ENCODE measurements around the gene ADK. TPM values are rescaled to one million over a fixed set of nuclear protein-coding genes. Genes with fewer than 3 reads are reported as not detected.

ADK gene
- total and polyA plus RNA-seq, 2 of the 4 experiments (the other 2 are of a cell fraction): 30.6 to 40.9 TPM

DNA sequence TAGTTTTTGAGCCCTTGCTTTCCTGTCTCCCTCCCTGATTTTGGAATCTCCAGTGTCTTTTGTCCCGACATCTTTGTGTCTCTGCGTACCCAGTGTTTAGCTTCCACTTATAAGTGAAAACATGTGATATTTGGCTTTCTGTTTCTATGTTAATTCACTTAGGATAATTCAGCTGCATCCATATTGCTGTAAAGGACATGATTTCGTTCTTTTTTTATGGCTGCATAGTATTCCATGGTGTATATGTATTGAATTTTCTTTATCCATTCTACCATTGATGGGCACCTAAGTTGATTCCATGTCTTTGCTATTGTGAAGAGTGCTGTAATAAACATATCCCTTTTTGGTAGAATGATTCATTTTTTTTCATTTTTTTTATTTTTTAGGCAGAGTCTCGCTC lies 48.3 kb downstream of the ADK start:
- no TSS peak for BruUV-seq (replicated peaks)
- Histone ChIP-seq H3K79me1 (ENCODE audit: low read depth in 1 of 2, low read length in 2 of 2) (peaks cover 19 to 35% of the 10 kb centered on the region in 2 experiments), H2AK5ac (ENCODE audit: low read depth, low read length) (no peak overlapping the region), H4K5ac (ENCODE audit: low read depth, low read length) (no peak overlapping the region), H3K18ac (ENCODE audit: low read depth, low read length) (no peak overlapping the region), H2AK9ac (replicated peaks; ENCODE audit: low read depth, low read length, poor library complexity) (no peak overlapping the region), H3K23ac (ENCODE audit: low read depth, low read length) (no peak overlapping the region), H4K91ac (ENCODE audit: insufficient read depth, low read depth, low read length) (no peak overlapping the region), H3K36me3 (ENCODE audit: control insufficient read depth, insufficient read depth, low read length) (no peaks in the 10 kb centered on the region), H3K56ac (ENCODE audit: extremely low read depth, insufficient read depth, low read length) (no peak overlapping the region), H2AFZ (replicated peaks; ENCODE audit: low read length, poor library complexity) (no peak overlapping the region), H3K9ac (ENCODE audit: low read depth, low read length) (no peak overlapping the region), H3K27ac (ENCODE audit: insufficient read depth, low read length) (no peak overlapping the region), H2BK20ac (ENCODE audit: low read depth, low read length) (no peak overlapping the region), H3K4me2 (ENCODE audit: low read depth, low read length) (no peak overlapping the region), H2BK15ac (ENCODE audit: low read depth, low read length) (no peak overlapping the region), H4K20me1 (ENCODE audit: insufficient read depth, low read length) (peaks cover 3% of the 10 kb centered on the region; the same call in 1 of the 2 replicates), H4K8ac (ENCODE audit: low read depth in 2 of 2, low read length in 2 of 2) (no peak overlapping the region), H2BK5ac (ENCODE audit: low read depth, low read length, poor library complexity, severe bottlenecking) (no peak overlapping the region), H3K4me1 (ENCODE audit: control insufficient read depth, insufficient read depth, low read length) (no peaks in the 10 kb centered on the region), H3K9me1 (ENCODE audit: insufficient read depth, low read length) (peaks cover 8% of the 10 kb centered on the region; the same call in 1 of the 2 replicates), H3K9me3 (ENCODE audit: control insufficient read depth, insufficient read depth, low read length) (no peaks in the 10 kb centered on the region), H2BK120ac (ENCODE audit: low read depth, low read length) (no peak overlapping the region), H3K27me3 (ENCODE audit: control insufficient read depth, insufficient read depth, low read length) (no peaks in the 10 kb centered on the region), H3K14ac (replicated peaks; ENCODE audit: low read depth, low read length) (no peak overlapping the region), H3K4ac (ENCODE audit: low read depth, low read length) (no peak overlapping the region), H3K4me3 (ENCODE audit: insufficient read depth, low read depth, low read length) (no peak overlapping the region)
- CTCF ChIA-PET: no interaction called here
- intact Hi-C loops (cut with micrococcal nuclease): loop anchor here (5.0 kb wide), 1 partner anchor 33 kb away; no protein-coding TSS in a partner anchor
- dilution Hi-C loops (cut with HindIII; ENCODE audit: low sequenced_read_pairs, unreplicated experiment): no loop called here
- ATAC-seq (ENCODE audit: low read depth) (no peak), DNase-seq (no peak)
- no CpG with 5 or more reads among the region's 4 CpGs for WGBS, 2 experiments (ENCODE audit: extremely low coverage in 2 of 2, insufficient read length in 1 of 2)
- TF ChIP-seq SMC3 (IDR thresholded peaks at IDR 0.05; ENCODE audit: low read depth, low read length) (no peak), FOS (IDR thresholded peaks at IDR 0.05; ENCODE audit: low read depth, low read length) (no peak), MXI1 (IDR thresholded peaks at IDR 0.05; ENCODE audit: borderline replicate concordance, low read depth, low read length) (no peak)
- TF ChIP-seq, protein P1, sequence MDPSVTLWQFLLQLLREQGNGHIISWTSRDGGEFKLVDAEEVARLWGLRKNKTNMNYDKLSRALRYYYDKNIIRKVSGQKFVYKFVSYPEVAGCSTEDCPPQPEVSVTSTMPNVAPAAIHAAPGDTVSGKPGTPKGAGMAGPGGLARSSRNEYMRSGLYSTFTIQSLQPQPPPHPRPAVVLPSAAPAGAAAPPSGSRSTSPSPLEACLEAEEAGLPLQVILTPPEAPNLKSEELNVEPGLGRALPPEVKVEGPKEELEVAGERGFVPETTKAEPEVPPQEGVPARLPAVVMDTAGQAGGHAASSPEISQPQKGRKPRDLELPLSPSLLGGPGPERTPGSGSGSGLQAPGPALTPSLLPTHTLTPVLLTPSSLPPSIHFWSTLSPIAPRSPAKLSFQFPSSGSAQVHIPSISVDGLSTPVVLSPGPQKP (IDR thresholded peaks at IDR 0.05; ENCODE audit: borderline replicate concordance, low read depth, low read length): no peak
- POLR2A ChIA-PET (ENCODE audit: unreplicated experiment): interaction anchor here (0.6 kb wide), 1 partner anchor 23 kb away, joined by 3 read pairs; no protein-coding TSS in a partner anchor
- in situ Hi-C loops (cut with MboI; ENCODE audit: low sequenced_read_pairs): no loop called here

Data from IMR-90 (cell line).